Gastrocnemius medialis (tissue), 4 donors: Measurements from ENCODE around the gene MMS22L.

ENCODE experiments used
- POLR2A ChIP-seq, 2 donors: fragments of 450-650 bp; IDR thresholded peaks; one replicate each; pipeline ENCODE4 v1.6.1; 2017; ENCODE audit warnings: antibody characterized with exemption in 2 of 2, mild to moderate bottlenecking in 2 of 2, moderate library complexity in 2 of 2
- TF ChIP-seq, protein P1 (sequence below), 5 experiments: fragments of 450-650 bp in 3 of 5; fragments of 200-600 bp in 2 of 5; sonication (generic) in 2 of 5; IDR thresholded peaks in 4 of 5; conservative IDR thresholded peaks in 1 of 5; 1 replicate in 4 of 5; 2 replicates in 1 of 5; pipeline ENCODE4 v1.5.1; 2016 to 2019; ENCODE audit warnings: antibody characterized with exemption in 5 of 5, mild to moderate bottlenecking in 3 of 5, moderate library complexity in 3 of 5

DNA sequence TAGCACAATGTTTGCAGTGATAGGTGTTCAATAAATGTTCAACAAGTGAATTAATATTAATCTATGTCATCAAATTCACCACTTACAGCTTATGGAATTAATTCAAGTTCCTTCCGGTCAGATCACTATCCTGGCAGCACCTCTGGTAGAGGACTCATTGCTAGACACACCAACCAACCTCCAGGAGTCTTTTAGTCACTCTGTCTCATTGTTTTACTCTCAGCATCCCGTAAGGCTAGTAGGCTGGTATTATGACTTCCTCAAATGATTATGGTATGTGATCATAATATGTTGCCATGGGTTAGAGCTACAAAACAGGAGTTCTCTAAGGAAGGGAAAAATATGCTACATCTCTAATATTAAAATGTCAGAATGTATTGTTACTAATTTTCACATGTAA is 21.7 kb upstream of the MMS22L start:
- TF ChIP-seq POLR2A (IDR thresholded peaks at IDR 0.05): no peak
- TF ChIP-seq, protein P1, sequence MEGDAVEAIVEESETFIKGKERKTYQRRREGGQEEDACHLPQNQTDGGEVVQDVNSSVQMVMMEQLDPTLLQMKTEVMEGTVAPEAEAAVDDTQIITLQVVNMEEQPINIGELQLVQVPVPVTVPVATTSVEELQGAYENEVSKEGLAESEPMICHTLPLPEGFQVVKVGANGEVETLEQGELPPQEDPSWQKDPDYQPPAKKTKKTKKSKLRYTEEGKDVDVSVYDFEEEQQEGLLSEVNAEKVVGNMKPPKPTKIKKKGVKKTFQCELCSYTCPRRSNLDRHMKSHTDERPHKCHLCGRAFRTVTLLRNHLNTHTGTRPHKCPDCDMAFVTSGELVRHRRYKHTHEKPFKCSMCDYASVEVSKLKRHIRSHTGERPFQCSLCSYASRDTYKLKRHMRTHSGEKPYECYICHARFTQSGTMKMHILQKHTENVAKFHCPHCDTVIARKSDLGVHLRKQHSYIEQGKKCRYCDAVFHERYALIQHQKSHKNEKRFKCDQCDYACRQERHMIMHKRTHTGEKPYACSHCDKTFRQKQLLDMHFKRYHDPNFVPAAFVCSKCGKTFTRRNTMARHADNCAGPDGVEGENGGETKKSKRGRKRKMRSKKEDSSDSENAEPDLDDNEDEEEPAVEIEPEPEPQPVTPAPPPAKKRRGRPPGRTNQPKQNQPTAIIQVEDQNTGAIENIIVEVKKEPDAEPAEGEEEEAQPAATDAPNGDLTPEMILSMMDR (IDR thresholded peaks at IDR 0.05 in 4 of 5, conservative IDR thresholded peaks at IDR 0.05 in 1 of 5): no peak
